HG02610 (cell line): ENCODE data around the gene CGA.
A peak's percentile ranks its signal among the peaks of the same experiment; 100 is the strongest.

Source experiments
- ATAC-seq: cut with Tn5 transposase; IDR thresholded peaks from one replicate; pipeline ENCODE4 v1.9.1; 2021; ENCODE audit warnings: mild to moderate bottlenecking, moderate library complexity; ENCODE audit not compliant: unreplicated experiment

Gene CGA

DNA sequence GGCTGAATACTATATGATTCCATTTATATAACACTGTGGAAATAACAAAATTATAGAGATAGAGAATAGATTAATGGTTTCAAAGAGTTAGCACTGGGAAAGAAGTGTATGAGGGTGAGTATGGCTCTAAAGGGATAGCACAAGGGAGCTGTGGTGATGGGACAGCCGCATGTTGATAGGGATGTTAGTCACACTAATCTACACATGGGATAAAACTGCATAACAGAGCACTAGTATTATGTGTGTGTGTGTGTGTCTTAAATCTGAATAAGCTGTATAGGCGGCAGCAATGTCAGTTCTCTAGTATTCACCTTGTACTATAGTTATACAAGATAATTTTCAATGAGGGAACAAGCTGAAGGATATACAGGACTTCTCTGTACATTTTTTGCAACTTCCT, 5.8 kb downstream of the CGA start:
- no peak for ATAC-seq

DNA sequence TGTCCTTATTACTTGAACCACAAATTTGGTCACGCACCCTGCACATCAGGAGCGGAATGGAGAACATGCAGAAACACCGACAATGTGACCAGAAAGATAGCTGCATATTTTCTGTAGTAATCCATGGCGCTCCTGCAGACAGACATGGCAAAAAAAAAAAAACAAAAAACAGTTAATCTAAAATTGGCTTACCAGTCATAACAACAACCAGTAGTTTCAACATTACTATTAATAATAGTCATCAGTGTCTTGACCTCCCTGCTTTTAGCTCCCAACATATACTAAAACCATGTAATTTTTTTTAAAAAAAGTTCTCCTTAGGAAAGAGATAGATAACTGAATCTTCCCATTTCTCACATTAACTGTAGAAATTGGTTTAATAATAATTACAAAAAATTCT, 6.8 kb downstream of the CGA start:
- ATAC-seq, result no peak

DNA sequence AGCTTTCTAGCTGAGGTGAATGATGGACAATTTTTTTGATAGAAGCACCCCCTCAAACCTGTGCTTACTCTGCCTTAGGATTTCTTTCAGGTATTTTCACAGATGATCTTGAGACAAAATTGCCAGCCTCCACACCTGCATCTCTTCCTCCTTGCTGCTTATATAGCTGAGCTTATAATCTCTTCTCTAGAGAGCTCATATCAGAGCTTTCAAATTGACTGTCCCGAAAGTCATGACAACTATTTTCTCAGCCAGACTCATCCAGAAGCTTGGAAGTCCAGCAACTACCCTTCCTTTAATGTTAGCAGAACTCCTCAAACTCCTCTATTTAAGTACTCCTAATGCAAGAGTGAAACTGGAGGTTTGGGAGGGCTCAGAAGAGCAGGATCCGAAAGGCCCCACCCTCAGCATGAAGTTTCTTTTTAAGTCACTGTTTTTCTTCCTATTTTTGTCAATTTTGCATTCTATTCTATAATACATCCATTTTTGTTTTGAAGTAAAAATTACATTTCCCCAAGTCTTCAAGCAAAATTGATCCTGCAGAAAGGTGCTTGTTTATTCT, 12.7 kb downstream of the CGA start:
- peak; percentile 46 for ATAC-seq

DNA sequence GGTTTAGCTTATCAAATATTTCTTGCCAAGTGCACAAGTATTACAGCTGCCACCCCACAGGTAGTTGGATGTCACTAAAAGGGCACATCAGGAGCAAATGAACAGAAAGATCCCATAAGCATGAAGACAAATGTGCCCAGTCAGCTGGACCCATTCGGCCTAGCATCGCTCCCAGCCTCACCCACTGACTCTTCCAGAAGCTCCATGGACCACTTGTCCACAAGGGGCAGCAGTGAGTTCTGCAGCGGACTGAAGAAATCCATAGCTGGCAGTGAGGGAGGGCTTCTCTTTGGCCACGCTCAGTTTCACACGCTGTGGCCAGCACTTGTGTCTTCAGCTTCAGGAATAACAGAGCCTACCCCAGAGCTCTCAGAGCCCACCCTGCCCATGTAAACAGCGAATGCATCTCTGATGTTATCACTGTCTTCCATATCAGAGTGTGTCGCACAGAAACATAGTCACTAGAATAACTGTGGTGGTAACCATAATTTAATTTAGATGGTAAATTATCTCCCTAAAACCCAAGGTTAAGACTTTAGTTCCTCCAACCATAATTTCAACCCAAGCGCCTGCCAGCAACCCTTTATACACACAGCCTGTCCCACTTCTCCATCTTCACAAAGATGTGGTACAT, 15.8 kb downstream of the CGA start:
- peak; percentile 73 for ATAC-seq

DNA sequence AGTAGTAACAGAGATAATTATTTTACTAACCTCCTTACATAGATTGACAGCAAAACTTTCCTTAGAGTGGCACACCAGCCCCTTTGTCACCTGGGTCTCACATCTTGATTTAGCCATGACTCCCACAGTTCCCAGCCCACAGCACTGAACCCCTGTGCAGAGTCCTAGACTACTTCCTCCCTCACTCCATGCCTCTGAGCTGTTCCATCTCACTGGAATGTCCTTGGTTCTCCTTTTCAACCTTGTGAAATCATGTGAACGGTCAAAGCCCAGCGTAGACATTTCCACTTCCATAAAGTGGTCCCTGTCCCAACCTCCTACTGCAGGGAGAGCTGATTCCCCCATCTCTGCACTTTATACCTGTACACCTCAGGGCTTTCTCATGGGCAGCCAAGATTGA, 19.7 kb downstream of the CGA start:
- no peak for ATAC-seq

DNA sequence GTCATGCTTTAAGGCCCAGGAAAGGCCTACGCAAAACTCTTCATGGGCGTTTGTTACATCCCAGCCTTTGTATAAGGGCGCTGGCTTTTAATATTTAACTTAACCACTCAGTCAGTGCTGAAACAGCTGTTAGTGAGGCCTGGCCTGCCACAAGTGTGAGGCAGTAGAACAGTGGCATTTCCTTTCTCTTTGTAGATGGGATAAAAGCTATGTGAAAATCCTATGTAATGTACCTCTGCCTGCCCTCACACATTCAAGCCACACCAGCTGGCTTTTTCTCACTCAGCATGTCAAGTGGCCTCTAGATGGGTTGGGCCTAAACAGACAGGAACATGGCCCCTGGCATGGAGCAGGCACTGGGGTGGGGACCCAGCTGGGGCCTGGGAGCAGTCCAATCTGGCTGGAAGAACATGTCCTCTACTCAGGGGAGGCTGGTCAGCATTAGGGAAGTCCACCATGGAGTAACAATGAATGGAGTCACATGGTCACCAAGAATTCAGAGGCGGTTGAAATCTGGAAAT, 20.7 kb downstream of the CGA start:
- no peak for ATAC-seq

DNA sequence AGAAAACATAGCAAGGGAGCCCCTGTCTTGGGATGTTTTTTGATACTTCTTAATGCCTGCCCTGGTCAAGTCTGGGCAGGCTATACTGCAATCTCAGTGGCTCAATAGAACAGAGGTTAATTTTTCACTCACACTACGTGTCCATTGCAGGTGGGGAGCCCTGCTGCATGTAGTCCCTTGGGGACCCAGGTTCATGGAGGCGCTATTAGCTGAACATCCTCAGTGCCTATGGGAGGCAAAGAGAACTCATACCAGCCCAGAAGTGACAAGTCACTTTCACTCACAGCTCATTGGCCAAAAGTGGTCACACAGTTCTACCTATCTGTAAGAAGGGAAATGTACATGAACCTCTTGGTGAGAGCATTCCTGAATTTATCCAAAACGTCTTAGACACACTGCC, 23.2 kb downstream of the CGA start:
- ATAC-seq, result no peak

DNA sequence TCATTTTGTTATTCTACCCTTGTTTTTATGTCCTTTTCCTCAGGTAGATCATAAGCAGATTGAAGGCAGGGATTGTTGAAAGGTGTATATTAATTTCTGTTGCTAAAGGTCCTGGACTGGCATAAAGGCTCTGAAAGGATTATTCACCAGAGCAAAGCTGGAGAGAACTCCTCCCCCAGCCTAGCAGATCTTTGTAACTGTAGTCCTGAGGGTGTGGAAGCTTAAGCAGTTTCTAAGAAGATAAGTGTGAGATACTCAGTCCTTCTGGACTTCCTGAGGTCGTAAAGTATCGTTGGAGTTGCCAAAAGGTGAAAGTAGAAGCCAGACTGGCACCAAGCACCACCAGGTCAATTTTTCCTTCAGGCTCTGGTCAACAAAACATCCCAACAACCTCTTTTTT, 24.2 kb downstream of the CGA start:
- no peak for ATAC-seq

DNA sequence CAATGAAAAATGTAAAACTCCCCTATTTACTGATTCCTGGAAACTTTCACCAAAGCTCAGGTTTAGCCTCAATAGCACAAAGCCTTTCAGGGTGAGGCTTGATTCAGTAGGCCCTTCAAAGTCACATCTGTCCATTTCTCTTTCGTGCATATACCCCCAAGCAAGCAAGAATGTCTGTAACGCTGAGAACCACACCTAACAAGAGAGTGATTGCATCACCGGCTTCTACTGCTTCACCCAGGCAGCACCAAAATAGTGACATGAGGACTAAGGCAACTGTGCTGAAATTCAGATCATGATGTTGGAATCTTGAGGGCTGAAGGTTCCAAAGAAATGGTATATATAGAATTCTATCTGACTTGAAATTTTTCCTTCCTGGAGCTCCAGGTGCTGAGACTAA, 26.1 kb downstream of the CGA start:
- no peak for ATAC-seq

DNA sequence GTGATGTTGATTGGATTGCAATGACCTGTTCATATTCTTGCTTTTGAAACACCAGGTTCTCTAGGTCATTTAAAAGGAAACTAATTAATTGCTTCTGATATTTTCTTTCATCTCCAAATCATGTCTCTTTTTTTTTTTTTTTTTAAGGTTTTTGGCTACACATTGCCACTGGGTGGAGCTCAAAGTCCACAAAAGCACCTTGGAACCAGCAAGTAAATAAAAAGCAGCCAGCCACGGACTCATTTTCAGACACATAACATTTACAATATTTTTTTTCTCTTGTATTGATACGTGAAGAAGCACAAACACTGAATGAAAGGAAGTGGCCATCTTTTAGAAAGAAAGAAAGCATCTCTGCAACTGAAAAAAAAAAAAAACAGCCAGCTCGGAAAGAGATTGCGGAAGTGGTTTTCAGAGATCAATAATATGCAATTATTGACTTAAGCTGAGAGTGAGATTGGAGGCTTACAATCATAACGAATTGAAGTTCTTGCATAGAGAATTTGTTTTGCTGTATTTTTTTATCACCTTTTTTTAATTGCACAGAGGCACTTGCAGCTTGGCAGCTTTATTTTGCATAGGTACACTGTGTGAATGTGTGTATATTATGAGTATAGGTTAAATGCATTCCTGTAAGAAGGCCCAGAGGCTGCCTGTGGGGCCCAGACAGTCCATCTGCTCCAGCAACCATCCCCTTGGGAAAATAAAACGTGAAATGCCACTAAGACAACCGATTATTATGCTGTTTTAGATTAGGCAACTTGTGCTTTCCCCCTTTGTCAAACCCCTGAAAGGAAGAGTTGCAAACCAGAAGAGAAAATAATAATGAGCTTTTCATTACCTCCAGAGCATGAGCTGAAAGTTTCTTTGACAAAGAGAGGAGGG, 28.2 kb downstream of the CGA start:
- ATAC-seq, result no peak

DNA sequence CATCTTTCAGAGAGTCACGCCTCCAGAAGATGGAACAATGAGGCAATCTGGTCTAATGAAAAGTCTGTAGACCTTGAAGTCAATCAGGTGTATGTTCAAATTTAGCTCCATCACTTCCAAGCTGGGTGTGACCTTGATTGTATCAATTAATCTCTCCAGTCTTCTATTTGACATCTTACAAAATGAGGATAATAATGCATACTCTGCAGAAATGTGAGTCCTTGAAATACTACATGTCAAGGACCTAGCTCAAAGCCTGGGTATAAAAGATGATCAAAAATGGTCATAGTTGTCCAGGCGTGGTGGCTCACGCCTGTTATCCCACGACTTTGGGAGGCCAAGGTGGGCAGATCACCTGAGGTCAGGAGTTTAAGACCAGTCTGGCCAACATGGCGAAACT, 29.8 kb downstream of the CGA start:
- ATAC-seq, result no peak

DNA sequence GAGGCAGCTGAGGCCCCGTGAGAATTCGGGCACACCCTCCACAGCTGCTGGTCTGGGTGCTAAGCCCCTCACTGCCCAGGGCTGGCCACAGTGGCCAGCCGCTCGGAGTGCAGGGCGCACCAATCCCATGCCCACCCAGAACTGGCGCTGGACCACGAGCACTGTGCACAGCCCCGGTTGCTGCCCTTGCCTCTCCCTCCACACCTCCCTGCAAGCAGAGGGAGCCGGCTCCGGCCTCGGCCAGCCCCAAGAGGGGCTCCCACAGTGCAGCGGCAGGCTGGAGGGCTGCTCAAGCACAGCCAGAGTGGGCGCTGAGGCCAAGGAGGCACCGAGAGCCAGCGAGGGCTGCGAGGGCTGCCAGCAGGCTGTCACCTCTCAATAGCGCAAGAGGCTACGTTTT, 35.0 kb downstream of the CGA start:
- no peak for ATAC-seq

DNA sequence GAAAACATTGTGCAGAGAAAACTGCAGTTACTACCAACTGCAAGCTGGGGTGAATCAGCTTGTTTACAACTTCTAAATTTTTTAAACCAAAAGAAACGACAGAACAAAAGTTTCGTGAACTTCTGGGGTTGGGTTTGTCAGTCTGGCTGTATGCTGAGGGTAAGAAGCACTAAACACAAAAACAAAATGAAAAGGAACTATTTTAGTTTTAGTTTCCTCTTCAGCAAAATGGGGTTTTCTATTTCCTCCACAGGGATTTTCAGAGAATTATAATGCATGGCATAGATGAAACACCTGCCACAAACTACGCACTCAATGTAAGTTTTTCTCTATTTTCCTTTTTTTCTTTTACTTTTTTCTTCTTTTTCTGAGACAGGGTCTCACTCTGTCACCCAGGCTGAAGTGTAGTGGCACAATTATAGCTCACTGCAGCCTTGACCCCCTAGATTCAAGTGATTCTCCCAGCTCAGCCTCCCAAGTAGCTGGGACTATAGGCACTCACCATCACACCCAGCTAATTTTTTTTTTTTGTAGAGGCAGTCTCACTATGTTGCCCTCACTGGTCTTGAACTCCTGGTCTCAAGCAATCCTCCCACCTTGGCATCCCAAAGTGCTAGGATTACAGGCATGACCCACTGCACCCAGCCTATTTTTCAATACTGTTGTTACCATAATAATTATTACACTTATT, 40.6 kb downstream of the CGA start:
- peak; percentile 65 for ATAC-seq

DNA sequence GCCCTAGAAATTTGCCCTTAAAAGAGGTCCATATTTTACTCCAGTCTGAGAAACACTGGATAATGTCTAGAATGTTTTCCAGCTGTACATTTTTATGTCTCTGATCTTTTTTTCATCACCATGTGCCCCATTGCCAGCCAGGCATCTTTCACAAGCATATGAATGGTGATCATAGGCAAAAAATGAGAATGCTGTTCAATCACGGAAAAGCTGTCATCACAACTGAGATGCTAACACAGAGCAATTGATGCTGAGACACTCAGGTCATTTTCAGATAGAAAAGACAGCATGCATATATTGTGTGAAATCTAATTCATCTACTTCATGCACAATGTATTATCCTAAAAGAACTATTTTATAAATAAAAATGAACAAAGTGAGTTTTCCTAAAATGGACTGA, 41.6 kb downstream of the CGA start:
- no peak for ATAC-seq

DNA sequence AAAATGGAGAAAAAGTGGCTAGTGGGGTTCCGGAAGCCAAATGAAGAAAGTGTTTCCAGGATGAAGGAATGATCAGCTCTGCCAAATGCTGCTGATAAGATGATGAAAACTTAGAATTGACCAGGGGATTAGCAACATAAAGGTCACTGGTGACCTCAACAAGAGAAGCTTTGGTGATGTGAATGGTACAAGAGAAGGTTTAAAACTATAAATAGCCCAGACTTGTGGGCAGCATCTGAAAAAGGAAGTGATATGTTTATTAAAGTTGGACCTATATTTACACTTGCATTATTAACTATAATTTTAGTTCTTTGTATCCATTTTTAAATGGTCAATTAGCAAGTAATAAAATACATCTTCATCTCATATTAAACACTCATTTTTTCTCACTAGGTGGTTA, 45.1 kb downstream of the CGA start:
- ATAC-seq, result no peak

DNA sequence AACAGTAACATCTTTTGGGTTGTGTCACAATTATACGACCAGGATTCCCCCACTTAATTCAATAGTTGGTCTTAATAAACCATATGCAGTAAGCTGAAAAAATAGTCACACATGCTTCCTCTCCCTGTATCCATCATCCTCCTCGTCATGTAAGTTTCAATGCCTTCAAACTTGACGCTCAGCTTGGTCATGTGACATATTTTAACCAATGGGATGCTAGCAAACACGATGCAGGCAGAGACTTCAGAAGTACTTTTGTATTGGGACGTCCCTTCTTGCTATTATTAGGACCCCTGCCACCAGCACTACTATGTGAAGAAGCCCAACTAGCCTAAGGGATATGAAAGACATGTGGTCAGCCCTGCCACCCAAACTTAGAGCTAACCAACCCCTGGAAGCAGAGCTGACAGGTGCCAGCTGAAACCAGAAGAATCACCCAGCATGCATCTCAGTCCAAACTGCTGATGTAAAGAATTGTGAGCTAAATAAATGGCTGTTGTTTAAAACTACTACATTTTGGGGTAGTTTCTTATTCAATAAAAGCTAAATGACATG, 49.3 kb downstream of the CGA start:
- no peak for ATAC-seq

DNA sequence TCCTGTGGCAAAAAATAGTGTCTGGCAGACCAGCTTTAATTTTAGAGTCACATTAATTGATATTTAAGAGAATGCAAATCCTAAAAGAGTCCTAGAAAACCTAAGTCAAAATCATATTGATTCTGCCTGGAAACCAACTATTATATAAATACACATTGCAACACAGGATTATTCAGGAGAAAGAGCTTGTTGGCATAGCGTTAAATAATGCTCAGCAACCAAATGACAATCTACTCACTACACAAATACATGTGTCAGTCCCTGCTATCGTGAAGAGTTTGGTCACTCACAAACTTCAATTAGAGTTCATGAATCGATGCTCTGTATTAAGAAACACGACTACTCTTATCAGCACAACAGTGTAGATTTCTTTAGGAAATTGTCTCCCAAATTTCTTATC, 54.2 kb downstream of the CGA start:
- no peak for ATAC-seq
